IPS-15b (cell line): Measurements from ENCODE around the gene U2AF2.

Experiments
- H3K27me3 ChIP-seq: one replicate; pipeline ENCODE4 v1.6.1; 2013; ENCODE audit warnings: low read length; ENCODE audit not compliant: control insufficient read depth, insufficient read depth
- H3K36me3 ChIP-seq: one replicate; pipeline ENCODE4 v1.6.1; 2013; ENCODE audit warnings: low read length; ENCODE audit not compliant: control insufficient read depth, insufficient read depth
- H3K4me1 ChIP-seq: one replicate; pipeline ENCODE4 v1.6.1; 2013; ENCODE audit warnings: mild to moderate bottlenecking, low read length; ENCODE audit not compliant: control insufficient read depth, insufficient read depth
- H3K4me3 ChIP-seq: one replicate; pipeline ENCODE4 v1.5.1; 2013; ENCODE audit warnings: low read depth, low read length
- H3K9ac ChIP-seq: one replicate; pipeline ENCODE4 v1.6.1; 2013; ENCODE audit warnings: low read depth, mild to moderate bottlenecking, low read length
- H3K9me3 ChIP-seq: one replicate; pipeline ENCODE4 v1.6.1; 2013; ENCODE audit warnings: mild to moderate bottlenecking, low read length; ENCODE audit not compliant: control insufficient read depth, insufficient read depth

The U2AF2 gene

GRCh38 chr19:55667006-55667381 lies 12.2 kb downstream of the U2AF2 start:
- Histone ChIP-seq H3K9me3 (no peaks in the 10 kb centered on the region), H3K36me3 (peaks cover 76% of the 10 kb centered on the region), H3K4me1 (no peaks in the 10 kb centered on the region)

DNA sequence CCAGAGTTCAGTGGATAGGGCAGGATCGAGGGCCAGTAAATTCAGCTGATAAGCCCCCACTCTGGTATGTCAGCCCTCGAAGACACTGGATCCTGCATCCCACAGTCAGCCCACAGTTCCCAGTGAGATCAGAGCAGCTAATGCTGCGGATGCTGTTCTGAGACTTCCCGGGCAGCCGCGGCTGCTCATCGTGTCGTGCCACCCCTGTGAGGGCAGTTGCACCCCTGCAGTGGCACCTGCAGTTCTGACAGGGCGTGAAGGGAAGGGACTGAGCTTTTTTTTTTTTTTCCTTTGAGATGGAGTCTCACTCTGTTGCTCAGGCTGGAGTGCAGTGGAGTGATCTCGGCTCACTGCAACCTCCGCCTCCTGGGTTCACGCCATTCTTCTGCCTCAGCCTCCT lies 12.7 kb downstream of the U2AF2 start:
- no peaks in the 10 kb centered on the region for H3K27me3 ChIP-seq
- H3K4me1 ChIP-seq = no peaks in the 10 kb centered on the region
- no peaks in the 10 kb centered on the region for H3K9me3 ChIP-seq
- no peak overlapping the region for H3K9ac ChIP-seq
- no peak overlapping the region for H3K4me3 ChIP-seq
- peaks cover 73% of the 10 kb centered on the region for H3K36me3 ChIP-seq

More at GRCh38 chr19:55667006-55667381, 12.2 kb downstream of the U2AF2 start:
- Histone ChIP-seq H3K4me3 (no peak overlapping the region), H3K27me3 (no peaks in the 10 kb centered on the region), H3K9ac (no peak overlapping the region)

DNA sequence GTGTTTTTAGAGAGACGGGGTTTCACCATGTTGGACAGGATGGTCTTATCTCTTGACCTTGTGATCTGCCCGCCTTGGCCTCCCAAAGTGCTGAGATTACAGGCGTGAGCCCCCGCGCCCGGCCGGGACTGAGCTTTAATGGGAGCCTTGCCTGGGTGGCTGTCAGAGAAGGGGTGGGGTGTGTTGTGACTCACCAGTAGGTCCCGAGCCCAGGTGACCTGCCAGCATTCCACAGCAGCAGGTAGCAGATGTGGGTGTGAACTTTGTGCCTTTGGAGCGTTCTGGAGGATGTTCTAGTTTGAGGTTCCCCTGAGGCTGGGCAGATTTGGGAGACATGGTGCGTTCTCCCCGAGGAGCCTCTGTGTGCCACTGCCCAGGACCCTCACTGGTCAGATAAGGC lies 13.1 kb downstream of the U2AF2 start:
- Histone ChIP-seq H3K4me1 (no peaks in the 10 kb centered on the region), H3K9ac (no peak overlapping the region), H3K36me3 (peaks cover 68% of the 10 kb centered on the region), H3K27me3 (no peaks in the 10 kb centered on the region), H3K4me3 (no peak overlapping the region), H3K9me3 (no peaks in the 10 kb centered on the region)

DNA sequence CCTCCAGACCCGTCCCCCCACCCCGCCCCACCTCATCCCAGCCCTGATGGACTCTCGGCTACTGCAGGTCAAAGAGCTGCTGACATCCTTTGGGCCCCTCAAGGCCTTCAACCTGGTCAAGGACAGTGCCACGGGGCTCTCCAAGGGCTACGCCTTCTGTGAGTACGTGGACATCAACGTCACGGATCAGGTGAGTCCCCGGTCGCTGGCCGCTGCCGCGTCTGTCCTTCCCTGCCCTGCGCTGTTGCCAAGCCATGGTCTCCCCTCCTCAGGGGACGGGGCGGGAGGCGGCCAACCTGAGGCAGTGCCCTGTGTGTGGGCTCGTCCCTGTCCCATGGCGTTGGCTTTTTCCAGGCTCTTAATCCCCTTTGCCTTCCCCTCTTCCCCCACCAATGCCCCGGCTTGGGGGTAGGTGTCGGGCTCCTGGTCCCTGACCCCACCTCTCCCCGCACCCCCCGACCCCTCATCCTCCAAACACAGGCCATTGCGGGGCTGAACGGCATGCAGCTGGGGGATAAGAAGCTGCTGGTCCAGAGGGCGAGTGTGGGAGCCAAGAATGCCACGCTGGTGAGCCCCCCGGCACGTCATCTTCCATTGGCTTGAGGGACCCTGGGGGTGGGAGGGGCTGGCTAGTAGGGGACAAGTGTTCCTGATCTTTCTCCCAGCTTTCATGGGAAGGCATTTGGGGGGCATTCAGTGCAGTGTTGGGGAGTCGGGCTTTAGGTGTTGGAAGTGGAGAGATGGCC lies 13.9 kb downstream of the U2AF2 start:
- Histone ChIP-seq H3K4me3 (no peak overlapping the region), H3K4me1 (peaks cover 2% of the 10 kb centered on the region), H3K27me3 (no peaks in the 10 kb centered on the region), H3K9ac (no peak overlapping the region), H3K9me3 (no peaks in the 10 kb centered on the region), H3K36me3 (peaks cover 60% of the 10 kb centered on the region)

GRCh38 chr19:55669418-55670279 lies 14.8 kb downstream of the U2AF2 start:
- Histone ChIP-seq H3K36me3 (peaks cover 52% of the 10 kb centered on the region), H3K9ac (no peak overlapping the region), H3K4me3 (no peak overlapping the region), H3K4me1 (peaks cover 2% of the 10 kb centered on the region), H3K27me3 (no peaks in the 10 kb centered on the region), H3K9me3 (no peaks in the 10 kb centered on the region)

GRCh38 chr19:55670280-55671053 lies 15.6 kb downstream of the U2AF2 start:
- no peaks in the 10 kb centered on the region for H3K27me3 ChIP-seq
- no peak overlapping the region for H3K4me3 ChIP-seq
- H3K9ac ChIP-seq = no peak overlapping the region
- peaks cover 2% of the 10 kb centered on the region for H3K4me1 ChIP-seq
- H3K36me3 ChIP-seq = peaks cover 48% of the 10 kb centered on the region
- H3K9me3 ChIP-seq = no peaks in the 10 kb centered on the region

- Histone ChIP-seq H3K27me3 (no peaks in the 10 kb centered on the region), H3K4me1 (peaks cover 2% of the 10 kb centered on the region), H3K9me3 (no peaks in the 10 kb centered on the region), H3K36me3 (peaks cover 42% of the 10 kb centered on the region), H3K4me3 (no peak overlapping the region), H3K9ac (no peak overlapping the region)
Observed at GRCh38 chr19:55671054-55671378, 16.2 kb downstream of the U2AF2 start.

DNA sequence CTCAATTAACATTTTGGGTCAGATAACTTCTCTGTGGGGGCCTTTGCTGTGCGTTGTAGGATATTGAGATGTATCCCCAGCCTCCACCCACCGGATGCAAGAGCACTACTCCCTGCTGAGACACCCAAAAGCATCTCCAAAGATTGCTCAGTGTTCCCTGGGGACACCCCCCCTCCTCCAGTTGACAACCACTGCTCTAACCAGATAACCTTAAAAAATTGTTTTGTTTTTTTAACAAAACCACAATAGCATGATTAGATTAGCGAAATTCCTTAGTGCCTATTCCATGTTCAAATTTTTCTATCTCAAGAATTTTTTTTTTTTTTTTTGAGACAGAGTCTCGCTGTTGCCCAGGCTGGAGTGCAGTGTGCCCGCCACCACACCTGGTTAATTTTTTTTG lies 17.6 kb downstream of the U2AF2 start:
- Histone ChIP-seq H3K4me3 (no peak overlapping the region), H3K9me3 (no peaks in the 10 kb centered on the region), H3K36me3 (peaks cover 29% of the 10 kb centered on the region), H3K9ac (no peak overlapping the region), H3K4me1 (peaks cover 2% of the 10 kb centered on the region), H3K27me3 (no peaks in the 10 kb centered on the region)

DNA sequence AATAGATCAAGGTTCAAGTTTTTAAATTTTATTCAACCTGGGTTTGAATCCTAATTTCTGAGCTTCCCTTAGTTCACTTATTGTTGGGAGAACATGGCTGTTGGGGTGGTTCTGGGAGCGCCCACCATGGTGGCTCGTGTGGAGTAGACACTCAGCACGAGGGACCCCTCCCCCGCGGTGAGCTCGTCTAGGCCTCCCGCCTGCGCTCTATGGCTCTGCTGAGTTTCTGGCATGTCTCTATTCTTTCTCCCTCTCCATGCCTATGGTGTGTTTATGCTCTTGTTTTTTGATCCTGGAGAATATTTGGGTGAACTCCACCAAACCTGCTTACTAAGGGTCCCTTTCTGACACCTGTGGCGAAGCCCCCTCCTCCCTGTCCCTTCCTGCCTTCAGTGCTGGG lies 18.6 kb downstream of the U2AF2 start:
- Histone ChIP-seq H3K36me3 (peaks cover 24% of the 10 kb centered on the region), H3K9ac (no peak overlapping the region), H3K4me1 (peaks cover 2% of the 10 kb centered on the region), H3K9me3 (no peaks in the 10 kb centered on the region), H3K27me3 (no peaks in the 10 kb centered on the region), H3K4me3 (no peak overlapping the region)

DNA sequence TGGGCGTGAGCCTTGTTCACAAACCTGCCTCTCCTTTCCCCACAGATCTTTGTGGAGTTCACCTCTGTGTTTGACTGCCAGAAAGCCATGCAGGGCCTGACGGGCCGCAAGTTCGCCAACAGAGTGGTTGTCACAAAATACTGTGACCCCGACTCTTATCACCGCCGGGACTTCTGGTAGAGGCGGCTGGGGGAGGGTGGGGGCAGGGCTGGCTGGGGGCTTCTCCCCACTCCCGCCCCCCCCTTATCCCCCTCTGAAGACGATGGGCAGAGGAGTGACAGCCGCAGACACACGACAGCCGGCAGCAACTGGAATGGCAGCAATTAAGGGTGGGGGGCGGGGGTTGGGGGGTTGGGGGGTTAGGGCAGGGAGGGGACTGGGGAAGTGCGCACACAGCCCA lies 19.1 kb downstream of the U2AF2 start:
- H3K9me3 ChIP-seq = no peaks in the 10 kb centered on the region
- no peaks in the 10 kb centered on the region for H3K27me3 ChIP-seq
- peaks cover 2% of the 10 kb centered on the region for H3K4me1 ChIP-seq
- peak overlapping the region; percentile 56 for H3K4me3 ChIP-seq
- peaks cover 25% of the 10 kb centered on the region for H3K36me3 ChIP-seq
- no peak overlapping the region for H3K9ac ChIP-seq

DNA sequence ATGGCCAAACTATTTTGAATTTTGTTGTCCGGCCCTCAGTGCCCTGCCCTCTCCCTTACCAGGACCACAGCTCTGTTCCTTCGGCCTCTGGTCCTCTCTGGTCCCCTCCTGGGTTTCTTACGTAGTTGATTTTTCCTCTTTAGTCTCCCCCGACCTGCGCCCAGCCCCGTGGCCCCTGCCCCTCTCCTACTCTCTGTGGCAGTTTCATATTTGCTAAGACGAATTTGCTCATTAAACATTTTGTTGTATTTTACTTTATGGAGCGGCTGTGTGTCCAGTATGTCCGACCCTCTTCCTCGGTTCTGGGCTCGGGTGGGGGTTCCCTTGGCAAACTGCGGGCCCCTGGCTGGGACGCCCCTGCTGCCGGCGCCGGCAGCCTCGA lies 19.6 kb downstream of the U2AF2 start:
- H3K27me3 ChIP-seq = no peaks in the 10 kb centered on the region
- H3K36me3 ChIP-seq = peaks cover 26% of the 10 kb centered on the region
- peak overlapping the region; percentile 56 for H3K4me3 ChIP-seq
- H3K9me3 ChIP-seq = no peaks in the 10 kb centered on the region
- H3K9ac ChIP-seq = peak overlapping the region; percentile 47
- H3K4me1 ChIP-seq = peaks cover 2% of the 10 kb centered on the region
